Measurements from ENCODE around the gene LDLRAD4. TPM values are rescaled to one million over a fixed set of nuclear protein-coding genes. Genes with fewer than 3 reads are reported as not detected.
A peak's percentile ranks its signal among the peaks of the same experiment; 100 is the strongest.

The LDLRAD4 gene
- total RNA-seq, 1 donor from 2014 or later, result 34.1 TPM

DNA sequence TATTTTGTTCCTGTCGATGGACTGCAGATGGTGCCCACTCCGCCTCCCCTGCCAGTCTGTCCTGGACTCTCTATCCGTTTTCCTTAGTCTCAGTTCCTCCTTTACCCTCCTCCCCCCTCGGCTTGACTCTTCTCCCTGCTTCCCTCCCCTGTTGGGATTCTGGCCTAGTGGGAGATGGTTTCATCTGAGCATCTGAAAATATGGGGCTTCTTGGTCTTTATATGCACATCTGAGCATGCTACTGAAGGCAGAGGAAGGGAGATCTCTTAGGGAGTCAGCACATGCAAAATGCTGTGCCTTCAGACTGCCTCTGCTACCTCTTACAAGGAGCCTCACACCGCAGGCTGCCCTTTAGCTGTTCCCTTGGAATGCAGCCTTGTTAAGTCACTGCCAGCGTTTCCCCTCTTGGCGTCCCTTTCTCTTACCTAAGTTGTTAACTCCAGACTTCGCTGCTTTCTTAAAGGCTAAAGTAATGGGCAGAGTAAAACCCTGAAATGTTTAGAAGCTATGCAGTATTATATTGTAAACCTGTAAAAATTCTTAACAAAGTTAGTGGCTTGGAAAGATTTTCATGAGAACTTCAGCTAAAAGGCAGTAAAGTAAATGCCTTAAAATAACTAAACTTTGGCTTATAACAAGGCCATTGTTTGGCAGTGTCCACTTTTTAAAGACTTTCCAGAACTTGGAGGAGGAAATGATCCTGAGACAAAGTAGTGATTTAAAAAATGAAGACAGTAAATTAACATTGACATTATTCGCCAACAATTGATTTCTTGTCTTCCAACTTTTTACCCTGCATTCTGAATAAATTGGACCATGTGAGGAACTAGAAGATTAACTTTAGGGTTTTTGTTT lies 49.8 kb downstream of the LDLRAD4 start:
- Mint-ChIP-seq H3K9me3 (ENCODE audit: unreplicated experiment) (no peaks in the 10 kb centered on the region), H3K4me1 (ENCODE audit: unreplicated experiment) (peaks cover 34% of the 10 kb centered on the region), H3K27ac (ENCODE audit: unreplicated experiment) (peak overlapping the region; percentile 74), H3K4me3 (ENCODE audit: unreplicated experiment) (no peak overlapping the region), H3K27me3 (ENCODE audit: unreplicated experiment) (peaks cover 3% of the 10 kb centered on the region), H3K36me3 (ENCODE audit: low read depth, unreplicated experiment) (no peaks in the 10 kb centered on the region)
- TF ChIP-seq, protein P1, sequence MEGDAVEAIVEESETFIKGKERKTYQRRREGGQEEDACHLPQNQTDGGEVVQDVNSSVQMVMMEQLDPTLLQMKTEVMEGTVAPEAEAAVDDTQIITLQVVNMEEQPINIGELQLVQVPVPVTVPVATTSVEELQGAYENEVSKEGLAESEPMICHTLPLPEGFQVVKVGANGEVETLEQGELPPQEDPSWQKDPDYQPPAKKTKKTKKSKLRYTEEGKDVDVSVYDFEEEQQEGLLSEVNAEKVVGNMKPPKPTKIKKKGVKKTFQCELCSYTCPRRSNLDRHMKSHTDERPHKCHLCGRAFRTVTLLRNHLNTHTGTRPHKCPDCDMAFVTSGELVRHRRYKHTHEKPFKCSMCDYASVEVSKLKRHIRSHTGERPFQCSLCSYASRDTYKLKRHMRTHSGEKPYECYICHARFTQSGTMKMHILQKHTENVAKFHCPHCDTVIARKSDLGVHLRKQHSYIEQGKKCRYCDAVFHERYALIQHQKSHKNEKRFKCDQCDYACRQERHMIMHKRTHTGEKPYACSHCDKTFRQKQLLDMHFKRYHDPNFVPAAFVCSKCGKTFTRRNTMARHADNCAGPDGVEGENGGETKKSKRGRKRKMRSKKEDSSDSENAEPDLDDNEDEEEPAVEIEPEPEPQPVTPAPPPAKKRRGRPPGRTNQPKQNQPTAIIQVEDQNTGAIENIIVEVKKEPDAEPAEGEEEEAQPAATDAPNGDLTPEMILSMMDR (IDR thresholded peaks at IDR 0.05; ENCODE audit: unreplicated experiment), result no peak
- no peak for DNase-seq (ENCODE audit: low spot score)

DNA sequence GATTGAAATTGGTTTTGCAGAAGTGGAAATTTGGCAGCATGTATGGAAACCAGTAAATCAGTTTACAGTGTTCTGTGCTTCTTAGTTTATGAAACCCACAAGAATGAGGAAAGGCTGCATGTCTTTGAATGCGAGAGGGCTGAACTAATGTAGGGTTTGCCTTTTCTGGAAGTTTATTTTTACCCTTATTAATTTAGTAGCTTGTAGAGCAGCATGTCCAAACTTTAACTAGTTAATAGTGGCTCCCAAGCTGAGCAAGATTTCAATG lies 50.4 kb downstream of the LDLRAD4 start:
- Mint-ChIP-seq H3K4me3 (ENCODE audit: unreplicated experiment) (no peak overlapping the region), H3K27me3 (ENCODE audit: unreplicated experiment) (peaks cover 3% of the 10 kb centered on the region), H3K36me3 (ENCODE audit: low read depth, unreplicated experiment) (no peaks in the 10 kb centered on the region), H3K9me3 (ENCODE audit: unreplicated experiment) (no peaks in the 10 kb centered on the region), H3K27ac (ENCODE audit: unreplicated experiment) (peak overlapping the region; percentile 74), H3K4me1 (ENCODE audit: unreplicated experiment) (peaks cover 38% of the 10 kb centered on the region)
- TF ChIP-seq, protein P1 (IDR thresholded peaks at IDR 0.05; ENCODE audit: unreplicated experiment), result no peak
- no peak for DNase-seq (ENCODE audit: low spot score)

DNA sequence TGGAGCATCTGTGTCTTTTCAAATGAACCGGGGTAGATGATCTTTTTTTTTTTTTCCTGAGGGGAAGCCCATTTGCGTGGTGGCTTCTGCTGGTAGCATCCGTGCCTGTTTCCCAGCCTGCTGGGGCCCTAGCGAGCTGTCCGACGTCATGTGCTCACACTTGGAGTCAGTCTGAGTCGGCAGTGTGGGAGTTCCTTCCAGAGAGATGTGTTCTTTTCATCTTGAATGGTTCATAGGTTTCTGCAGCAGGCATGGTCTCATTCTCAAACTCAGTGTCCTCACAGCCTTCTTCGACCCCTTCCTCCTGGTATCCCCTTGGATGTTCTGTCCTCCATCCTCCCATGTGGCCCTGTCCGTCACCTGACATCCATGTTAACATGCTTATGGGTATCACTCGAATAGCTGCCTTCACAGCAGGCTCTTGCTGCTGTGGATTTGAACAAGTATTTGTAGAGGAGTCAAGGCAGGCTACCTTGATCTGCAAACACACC lies 51.0 kb downstream of the LDLRAD4 start:
- TF ChIP-seq, protein P1 (IDR thresholded peaks at IDR 0.05; ENCODE audit: unreplicated experiment), result no peak
- DNase-seq (ENCODE audit: low spot score), result no peak
- Mint-ChIP-seq H3K9me3 (ENCODE audit: unreplicated experiment) (no peaks in the 10 kb centered on the region), H3K27ac (ENCODE audit: unreplicated experiment) (no peak overlapping the region), H3K4me1 (ENCODE audit: unreplicated experiment) (peaks cover 42% of the 10 kb centered on the region), H3K36me3 (ENCODE audit: low read depth, unreplicated experiment) (no peaks in the 10 kb centered on the region), H3K4me3 (ENCODE audit: unreplicated experiment) (no peak overlapping the region), H3K27me3 (ENCODE audit: unreplicated experiment) (peaks cover 3% of the 10 kb centered on the region)

DNA sequence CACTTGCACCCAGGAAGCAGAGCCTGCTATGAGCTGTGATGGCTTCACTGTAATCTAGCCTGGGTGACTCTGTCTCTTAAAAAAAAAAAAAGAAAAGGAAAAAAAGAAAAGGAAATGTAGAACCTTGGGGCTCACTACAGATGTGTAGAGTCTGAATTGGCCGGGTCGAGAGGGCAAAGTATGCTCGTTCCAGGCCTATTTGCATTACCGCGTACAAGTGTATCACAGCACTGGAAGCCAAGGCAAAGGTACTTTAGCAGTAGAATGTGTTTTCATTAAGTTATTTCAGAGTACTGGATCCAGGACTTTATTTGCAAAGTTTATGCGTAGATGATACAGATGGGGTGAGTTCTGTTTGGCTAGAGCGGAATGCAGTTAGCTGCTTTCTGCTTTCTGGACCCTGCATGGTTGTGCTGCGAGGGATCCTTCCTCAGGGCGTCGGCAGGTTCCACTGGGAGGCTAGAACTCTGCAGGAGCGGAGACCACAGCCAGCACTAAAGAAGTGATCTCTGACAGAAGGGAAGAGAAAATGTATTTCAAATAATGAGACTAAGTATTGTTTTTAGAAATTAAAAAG lies 51.8 kb downstream of the LDLRAD4 start:
- H3K27ac Mint-ChIP-seq (ENCODE audit: unreplicated experiment), result no peak overlapping the region
- no peak for DNase-seq (ENCODE audit: low spot score)
- no peaks in the 10 kb centered on the region for H3K27me3 Mint-ChIP-seq (ENCODE audit: unreplicated experiment)
- peaks cover 40% of the 10 kb centered on the region for H3K4me1 Mint-ChIP-seq (ENCODE audit: unreplicated experiment)
- H3K4me3 Mint-ChIP-seq (ENCODE audit: unreplicated experiment), result no peak overlapping the region
- TF ChIP-seq, protein P1 (IDR thresholded peaks at IDR 0.05; ENCODE audit: unreplicated experiment), result no peak
- H3K9me3 Mint-ChIP-seq (ENCODE audit: unreplicated experiment), result no peaks in the 10 kb centered on the region
- H3K36me3 Mint-ChIP-seq (ENCODE audit: low read depth, unreplicated experiment), result no peaks in the 10 kb centered on the region

DNA sequence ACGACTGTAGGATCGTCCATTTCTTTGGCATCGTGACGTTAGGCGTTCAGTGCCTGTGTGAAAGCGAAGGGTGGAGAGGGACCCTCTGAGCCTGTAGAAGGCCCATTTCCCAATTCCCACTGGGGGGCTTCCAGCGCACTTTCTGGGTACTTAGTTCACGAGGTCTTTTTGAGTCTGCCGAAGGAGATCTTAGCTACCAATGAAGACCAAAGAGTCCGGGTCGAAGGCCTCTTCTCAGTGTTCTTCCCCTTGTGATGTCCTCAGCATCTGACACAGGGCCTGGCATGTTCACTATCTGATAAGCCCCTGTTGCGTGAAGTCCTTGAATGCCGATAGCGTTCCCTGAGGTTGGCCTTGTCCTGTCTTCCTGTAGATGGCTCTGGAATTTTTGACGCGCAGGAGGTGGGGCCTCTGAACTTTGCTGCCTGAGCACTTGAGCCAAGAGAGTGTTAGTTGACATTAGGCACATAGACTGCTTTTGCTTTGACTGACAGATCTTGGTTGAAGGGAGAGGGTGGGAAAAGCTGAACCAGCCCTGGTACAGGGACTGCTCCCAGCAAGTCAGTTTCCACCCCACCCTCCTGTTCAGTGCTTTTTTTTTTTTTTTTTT lies 52.8 kb downstream of the LDLRAD4 start:
- peaks cover 42% of the 10 kb centered on the region for H3K4me1 Mint-ChIP-seq (ENCODE audit: unreplicated experiment)
- no peak overlapping the region for H3K4me3 Mint-ChIP-seq (ENCODE audit: unreplicated experiment)
- no peak for DNase-seq (ENCODE audit: low spot score)

More for the DNA sequence above, 52.8 kb downstream of the LDLRAD4 start:
- Mint-ChIP-seq H3K36me3 (ENCODE audit: low read depth, unreplicated experiment) (no peaks in the 10 kb centered on the region), H3K9me3 (ENCODE audit: unreplicated experiment) (no peaks in the 10 kb centered on the region), H3K27me3 (ENCODE audit: unreplicated experiment) (no peaks in the 10 kb centered on the region), H3K27ac (ENCODE audit: unreplicated experiment) (no peak overlapping the region)
- TF ChIP-seq, protein P1 (IDR thresholded peaks at IDR 0.05; ENCODE audit: unreplicated experiment), result no peak
